NCI-H1436 (cell line): ENCODE results near the gene CBLN1.

Source experiments
- DNase-seq: peaks from one replicate; lab custom pipeline; 2025; lab: John Stamatoyannopoulos, UW

Gene CBLN1

DNA sequence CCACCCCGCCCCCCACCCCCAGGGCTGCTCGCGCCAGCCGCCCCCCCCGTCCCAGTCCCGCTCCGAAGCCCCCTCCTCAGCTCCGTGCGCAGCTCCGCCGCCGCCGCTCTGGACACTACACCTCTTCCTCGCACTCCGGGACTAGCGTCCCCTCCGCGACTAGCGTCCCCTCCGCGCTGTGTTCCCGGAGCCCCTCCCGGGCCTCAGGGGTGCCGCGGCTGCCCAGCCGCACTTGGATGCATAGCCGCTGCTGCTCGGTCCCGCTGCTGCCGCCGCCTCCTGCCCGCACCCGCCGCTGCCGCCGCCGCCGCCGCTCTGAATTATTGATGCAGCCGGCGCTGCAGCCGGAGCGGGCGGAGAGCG, at the start of gene CBLN1:
Gene CBLN1, minus strand, starts transcription at position 359 of the 363 bp plus-strand sequence. CDS start 373 bp downstream, outside the sequence.
- no peak for DNase-seq

DNA sequence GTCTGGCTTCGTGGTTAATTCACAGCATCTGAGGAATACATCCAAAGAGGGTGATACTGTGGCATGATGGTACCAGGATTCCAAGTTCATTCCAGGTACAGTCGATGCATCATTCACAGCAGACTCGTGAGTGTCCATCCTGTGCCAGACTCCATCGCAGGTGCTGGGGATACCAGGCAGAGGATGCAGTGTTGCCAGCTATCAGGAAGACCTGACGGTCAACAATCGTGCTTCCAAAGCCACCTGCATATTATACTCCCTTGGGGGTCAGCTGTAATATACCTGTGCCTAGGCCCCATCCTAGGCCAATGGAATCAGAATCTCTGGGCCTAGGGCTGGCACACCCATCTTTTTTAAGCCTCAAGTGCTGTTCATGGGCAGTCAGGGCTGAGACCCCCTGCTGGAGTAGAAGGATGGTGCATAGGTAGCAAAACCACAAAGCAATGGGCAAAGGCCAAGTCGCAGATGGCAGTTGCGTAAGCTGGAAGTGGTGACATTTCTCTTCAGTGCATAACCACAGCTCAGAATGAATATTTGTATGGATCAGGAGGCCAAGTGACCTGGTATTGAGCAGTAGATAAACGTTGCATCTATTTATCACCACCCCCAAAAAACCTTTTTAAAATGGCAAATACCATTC, 49.0 kb upstream of the CBLN1 start:
- no peak for DNase-seq

DNA sequence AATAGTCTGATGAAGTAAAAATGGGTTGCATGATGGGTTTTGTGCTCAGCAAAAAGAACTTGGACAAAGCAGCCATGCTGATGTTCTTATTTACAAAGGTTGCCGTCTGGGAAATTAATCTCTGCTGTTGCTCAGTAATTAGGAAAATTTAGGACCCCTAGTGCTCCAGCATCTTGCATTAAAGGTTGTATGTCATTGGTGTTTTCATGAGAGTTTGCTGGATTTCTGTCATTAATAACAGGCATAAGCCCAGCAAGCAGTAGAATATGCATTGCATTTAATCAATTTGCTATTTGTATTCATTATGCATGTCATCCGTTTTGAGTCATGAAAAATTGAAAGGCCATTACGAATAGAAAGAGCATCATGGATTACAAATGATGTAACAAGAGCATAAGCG, 46.7 kb upstream of the CBLN1 start:
- no peak for DNase-seq

DNA sequence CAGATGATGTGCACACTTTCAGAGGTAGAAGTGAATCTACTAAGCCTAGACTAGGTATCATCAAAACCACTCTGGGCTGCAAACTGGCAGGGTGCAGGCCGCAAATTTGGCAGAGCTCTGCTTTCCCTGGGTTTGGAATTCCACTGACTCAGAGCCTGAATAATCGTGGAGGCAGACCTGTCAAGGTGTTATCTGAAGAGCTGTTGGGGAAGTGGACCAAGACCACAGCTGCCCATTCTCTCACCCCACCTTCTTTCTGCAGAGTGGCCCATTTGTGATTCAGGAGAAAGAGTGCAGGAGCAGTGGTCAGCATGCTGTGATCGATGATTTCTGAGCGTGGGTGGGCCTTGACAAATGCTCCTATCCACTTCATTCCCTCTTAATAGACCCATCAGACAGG, 45.8 kb upstream of the CBLN1 start:
- DNase-seq, result no peak

DNA sequence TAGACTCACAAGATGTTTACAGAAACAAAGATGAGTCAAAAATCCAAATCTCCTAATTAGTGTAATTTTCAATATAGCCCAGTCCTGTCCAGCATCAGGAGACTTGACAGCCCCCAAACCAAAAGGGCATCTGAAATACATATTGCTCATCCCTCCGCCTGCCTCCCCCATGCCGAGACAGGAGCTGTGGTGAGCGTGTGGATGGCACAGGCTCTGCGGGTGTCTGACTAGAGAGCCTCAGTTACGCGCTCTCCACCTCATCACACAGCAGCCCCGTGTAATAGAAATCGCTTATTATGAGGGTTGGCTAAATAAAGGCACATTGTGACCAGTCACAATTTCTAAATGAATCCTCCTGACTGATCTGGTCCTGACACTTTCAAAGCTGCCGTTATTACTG, 43.1 kb upstream of the CBLN1 start:
- DNase-seq, result no peak

DNA sequence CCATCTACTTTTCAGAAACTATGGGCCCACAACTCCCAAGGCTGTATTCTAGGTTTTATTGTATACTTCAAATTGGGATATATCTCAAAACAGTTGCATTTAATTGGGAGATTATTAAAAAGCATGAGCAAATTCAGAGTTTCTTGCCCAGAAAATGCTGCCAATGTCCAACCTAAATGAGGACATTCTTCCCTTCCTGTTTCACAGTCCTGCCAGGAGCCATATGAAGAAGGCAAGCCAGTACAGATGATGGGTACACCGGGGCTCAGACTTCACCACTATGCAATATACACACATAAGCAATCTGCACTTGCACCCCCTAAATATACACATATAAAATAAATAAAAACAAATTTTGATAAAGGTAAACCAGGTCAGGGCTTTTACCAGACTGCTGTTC, 34.0 kb upstream of the CBLN1 start:
- DNase-seq, result no peak

DNA sequence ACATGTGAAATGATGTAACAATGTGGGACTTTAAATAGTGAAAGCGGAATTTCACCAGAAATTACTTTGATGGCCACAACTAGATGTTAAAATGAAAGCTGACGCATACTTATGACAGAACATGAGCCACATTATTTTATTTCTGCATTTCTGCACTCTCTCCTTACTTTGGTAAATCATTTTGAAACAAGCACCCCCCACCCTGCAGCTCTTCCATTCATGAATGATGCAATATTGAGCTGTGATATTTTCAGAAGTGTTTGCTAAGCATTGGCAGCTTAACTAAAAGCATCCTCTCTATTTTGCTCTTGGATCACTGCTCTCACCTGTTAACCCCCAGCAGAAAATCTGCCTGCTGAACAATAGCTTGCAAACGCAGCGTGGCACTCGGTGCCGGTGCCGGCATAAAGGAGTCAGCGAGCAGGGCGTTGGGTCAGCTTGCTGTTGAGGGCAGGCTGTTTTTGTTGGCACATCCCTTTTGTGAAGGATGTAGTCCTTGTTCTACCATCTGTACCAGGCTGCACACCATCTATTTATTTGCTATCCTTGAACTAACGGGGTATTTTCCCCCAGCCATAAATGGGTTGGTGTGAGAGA, 30.8 kb upstream of the CBLN1 start:
- no peak for DNase-seq

DNA sequence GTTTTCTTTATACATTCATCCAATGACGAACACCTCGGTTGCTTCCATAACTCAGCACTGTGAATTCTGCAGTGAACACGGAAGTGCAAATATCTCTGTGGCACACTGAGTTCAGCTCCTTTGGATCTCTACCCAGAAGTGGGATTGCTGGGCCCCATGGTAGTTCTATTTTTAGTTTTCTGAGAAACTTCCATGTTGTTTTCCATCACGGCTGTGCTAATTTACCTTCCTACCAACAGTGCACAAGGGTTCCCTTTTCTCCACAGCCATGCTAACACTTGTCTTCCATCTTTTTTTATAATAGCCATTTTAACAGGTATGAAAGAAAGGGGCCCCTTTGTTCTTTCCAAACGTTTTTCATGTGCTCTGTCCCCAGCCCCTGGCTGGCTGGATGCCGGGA, 30.2 kb upstream of the CBLN1 start:
- no peak for DNase-seq

DNA sequence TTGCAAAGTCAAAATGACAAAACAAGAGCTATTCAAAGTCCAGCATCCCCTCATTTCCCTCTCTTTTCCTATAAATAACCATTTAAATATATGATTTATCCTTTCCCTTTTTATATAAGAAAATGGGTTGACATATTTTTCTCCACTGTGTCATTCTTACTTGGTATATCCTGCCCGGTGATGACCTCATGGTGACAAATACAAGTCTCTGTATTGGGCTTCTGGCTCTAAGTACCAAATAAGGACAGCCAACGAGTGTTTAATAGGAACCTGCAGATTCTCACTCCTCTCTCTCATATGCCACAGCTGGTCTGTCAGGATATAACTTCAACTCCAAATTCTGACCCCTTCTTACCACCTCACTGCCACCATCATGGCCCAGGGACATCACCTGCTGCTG, 25.5 kb upstream of the CBLN1 start:
- DNase-seq, result no peak

DNA sequence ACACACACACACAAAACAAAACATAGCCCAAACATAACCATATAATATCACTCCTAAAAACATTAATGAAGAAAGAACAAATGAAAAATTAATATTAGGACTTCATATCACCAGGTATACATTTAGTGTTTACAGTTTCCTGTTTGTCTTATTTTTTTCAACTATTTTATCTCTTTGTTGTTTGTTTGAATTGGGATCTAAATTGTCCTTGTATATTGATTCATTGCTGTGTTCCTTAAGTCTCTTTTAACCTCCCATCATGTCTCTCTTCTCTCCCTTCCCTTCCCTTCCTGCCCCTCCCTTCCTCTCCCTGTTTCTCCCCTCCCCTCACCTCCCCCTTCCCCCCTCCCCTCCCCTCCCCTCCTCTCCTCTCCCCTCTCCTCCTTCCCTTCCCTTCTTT, 23.8 kb upstream of the CBLN1 start:
- no peak for DNase-seq

DNA sequence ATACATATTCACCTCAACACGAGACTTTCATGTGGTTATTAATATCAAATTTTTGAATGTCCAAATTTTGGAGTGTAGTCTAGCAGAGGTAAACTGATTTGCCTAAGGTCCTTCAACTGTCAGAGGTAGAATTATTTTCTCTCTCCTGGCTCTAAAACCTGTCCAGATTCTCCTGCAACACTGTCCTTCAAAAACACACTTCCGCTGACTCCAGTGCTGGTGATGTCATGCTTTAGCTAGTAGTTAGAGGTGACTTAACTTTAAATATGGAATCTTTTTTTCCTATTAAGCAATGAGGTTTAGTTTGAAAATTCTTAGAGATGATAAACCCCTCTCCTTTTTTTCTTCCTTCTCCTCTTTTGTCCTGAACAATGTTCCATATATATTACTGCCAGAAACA, 10.8 kb upstream of the CBLN1 start:
- DNase-seq, result no peak

DNA sequence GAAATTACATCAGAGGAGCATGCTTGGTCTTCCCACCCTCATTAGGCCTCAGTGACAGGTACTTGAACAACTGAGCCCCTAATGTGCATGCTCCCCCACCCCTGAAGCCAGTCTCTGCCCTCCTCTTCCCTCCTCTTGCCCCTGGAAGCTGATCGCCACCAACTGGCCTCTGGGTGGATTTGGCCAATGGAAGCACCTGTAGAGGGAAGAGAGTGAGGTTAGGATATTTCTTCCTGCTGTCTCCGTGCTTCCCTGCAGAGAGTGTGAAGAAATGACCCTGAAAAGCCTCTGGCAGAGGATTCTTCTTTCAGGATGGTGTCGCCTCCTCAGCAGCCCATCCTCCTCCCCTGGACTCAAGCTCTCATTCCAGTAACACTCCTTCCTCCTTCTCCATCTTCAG, 5.9 kb upstream of the CBLN1 start:
- no peak for DNase-seq

DNA sequence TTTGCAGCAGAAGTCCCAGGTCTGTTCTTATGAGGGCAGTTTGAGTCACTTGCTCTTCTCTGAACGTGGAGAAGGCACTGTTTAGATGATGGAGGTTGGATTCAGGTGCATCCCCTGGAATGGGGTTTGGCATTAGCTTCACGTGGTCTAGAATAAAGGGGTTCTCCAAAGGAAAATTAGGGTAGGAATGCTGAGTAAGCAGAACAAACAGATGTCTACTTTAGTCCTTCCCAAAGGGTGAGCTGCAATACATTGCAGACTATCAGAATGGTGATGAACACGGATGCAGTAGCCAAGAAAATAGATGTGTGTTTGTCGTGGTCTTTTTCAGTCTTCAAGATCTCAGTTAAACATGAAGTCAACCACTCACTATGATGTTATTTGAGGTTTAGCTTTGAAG, 3.3 kb upstream of the CBLN1 start:
- DNase-seq, result no peak

DNA sequence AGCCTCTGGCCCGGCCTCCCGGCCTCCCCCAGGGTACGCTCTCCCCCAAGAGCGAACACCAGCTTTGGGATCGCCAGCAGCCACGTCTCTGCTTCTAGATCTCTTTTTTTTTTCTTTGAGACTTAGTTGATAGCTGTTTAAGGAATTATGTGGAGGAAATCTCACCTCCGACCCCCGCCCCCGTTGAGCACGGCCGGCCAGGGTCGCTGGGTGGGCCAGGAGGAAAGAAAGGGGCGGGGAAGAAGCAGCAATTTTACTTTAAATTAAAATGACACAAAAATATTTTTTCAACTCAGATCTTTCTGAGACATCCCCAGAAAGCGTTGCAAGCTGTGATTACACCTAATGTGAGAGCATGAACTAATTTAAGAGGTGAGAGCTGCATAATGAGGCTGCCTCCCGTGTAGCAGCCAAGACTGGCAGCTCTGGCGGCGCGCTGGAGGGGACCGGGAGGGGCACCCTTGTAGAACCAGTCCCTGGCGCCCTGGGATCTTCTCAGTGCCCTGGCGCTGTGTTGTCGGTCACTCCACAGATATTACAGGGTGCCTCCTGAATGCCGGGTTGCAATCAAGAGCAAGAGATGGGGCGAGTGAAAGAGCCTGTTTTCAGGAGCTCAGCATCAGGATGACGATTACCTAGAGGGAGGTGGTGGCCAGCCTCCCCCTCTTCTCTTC, 1.9 kb upstream of the CBLN1 start:
- DNase-seq, result peak; percentile 33

DNA sequence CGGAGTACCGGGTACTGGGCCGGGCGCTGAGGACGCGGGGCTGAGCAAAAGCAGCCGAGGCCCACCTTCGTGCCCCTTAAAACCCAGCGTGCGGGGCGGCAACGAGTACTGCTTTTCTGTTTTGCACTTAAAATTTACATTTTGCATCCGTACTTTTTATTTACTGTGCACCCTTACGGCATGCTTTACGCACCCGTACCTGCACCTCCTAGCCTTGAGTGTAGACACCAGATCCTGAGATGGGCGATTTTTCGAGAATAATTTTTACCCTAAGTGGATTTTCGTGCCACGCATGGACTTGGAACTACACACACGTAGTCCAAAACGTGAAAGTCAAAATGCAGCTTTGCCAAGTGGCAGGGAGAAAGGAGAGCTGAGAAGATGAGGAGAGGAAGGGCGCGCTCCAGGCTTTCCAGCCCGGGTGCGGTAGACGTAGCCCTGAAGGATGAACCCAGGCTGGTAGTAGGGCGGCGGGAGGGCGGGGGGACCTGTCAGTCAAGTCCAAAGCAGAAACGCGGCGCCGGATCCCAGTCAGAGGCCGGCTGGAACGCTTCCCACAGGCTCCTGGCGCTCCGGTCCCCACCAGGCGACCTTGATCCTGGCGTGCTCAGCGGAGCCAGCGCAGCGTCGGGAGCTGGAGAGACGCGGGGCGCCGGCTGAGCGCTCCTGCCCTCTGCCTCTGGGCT, 1.2 kb upstream of the CBLN1 start:
- DNase-seq, result peak; percentile 45

DNA sequence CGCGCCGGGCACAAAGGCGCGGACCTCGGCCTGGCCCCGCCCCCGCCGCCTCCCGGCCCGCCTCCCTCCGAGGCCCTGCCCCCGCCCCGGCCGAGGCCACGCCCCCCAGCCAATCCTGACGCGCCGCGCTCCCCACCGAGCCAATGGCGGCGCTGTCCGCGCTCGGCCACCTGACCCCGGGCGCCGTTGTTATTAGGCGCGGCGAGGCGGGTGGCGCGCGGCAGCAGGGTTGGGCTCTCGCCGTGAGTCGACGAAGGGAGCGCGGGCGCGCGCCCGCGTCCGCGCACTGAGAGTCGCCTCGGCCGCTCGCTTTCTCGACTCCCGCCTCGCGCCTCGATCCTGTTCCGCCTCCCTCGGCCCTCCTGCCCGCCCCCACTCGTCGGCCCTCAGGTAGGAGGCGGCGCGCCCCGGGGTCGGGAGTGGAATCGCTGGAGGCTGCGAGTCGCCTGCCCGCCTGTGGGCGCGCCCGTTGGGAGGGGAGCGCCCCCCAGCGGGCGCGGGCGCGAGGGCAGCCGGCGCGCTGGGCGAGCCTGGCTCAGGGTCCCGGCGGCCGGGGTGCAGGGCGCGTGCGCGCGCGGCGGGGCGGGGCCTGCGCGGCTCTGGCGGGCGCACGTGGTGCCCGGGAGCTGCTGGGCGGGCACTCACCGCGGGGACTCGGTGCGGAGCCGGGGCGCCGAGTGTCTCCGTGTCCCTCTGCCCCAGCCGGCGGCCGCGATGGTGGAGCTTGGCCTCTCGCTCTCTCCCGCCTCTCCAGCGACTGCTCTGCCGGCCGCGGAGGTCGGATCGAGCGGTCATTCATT, 405 bp upstream of the CBLN1 start:
- peak; percentile 93 for DNase-seq

DNA sequence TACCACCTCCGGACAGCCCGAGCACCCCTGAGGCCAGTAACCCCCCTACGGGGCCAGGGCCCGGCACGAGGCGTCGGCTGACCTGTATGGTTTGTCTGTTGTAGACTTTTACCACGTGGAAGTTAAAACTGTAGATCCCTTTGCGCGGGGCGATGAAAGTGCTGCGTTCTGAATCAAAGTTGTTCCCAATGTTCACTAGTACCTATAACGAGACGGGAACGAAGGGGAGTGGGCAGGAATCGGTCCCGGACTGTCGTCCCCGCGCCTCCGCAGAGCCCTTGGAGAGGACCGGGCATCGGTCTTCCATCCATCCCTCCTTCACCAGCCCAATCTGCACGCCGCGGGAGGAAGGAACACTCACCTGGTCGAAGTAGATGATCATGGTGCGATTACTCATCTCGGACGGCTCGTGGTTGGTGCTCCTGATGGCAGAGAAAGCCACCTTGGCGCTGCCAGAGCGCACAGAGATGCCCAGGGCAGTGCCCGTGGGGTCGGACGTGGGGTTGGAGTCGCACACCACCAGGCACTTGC, 732 bp downstream of the CBLN1 start:
- DNase-seq, result no peak

DNA sequence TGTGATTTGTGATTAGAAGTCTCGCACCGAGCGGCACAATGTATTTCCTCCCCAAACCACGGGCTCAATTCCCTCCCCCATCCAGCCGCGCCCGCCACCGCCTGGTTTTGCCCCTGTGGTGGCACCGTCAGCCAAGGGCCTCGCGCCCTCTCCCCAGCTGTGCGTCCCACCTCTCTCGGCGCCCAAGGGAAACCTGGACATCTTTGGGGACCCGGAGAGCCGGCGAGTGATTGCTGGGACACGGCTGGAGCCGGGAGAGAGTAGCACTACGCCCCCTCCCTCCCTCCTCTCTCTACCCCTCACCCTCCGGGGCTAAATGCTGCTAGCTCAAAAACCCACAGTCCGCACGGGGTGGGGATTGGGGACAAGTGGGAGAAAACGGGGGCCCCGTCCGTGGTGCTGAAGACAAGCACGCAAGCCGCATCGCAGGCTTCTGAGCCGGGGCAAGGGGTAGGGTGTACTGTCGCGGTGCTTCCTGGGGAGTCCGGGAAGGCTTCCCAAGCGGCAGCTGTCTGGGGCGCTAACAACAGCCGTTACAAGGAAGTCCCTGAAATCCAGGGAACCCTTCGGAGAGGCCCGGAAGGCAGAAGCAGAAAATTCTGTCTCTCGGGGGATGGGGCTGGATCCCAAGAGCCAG, 1.4 kb downstream of the CBLN1 start:
- DNase-seq, result peak; percentile 4

DNA sequence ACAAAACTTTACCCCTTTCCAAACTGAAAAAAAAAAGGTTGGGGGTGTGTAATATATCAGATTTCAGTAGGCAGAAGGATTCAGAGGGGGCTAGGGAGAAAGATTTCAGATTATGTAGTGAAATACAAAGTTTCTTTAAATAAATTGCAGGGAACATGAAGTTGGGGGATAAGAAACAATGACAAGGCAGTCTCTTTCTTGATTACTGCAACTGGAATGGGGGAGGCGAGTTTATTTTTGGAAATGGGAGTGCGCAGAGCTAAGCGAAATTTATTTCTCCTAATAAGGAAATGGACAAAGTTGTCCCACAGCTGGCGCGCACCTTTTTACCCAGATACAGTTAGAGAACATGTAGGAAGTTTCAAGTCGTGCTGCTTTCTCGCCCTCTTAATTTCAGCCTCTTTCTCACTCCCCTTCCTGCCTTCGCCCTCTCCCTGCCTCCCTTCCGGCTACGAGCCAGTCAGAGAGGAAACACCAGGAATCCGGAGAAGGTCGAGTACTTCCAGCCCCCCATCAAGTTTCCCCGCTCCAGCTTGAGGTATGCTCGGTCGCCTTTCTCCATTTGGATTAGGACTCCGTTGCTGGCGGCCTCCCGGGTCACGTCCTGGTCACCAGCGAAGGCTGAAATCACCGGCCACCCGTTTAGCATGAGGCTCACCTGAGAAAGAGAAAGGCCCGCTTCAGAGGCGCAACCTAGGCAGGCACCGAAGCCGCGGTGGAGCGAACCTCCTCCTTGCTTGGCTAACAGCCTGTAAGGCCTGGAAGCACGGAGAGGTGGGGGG, 2.5 kb downstream of the CBLN1 start:
- DNase-seq, result no peak

DNA sequence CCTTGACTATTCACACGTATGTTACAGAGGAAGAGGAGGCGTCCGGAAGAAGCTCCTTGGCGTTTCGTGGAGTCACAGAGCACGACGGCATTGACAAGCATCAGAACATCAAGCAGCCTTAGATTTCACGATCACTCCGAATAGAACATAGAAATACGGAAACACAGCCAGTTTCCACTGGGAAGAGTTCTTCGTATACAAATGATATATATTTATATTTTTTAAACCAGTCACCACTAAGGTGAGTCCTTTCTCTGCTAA, 3.1 kb downstream of the CBLN1 start:
- no peak for DNase-seq
